ENCODE results near the gene ADGRV1. TPM values are rescaled to one million over a fixed set of nuclear protein-coding genes. Genes with fewer than 3 reads are reported as not detected.

The ADGRV1 gene
- total RNA-seq, 2 donors from 2014 or later: 16.4 to 20.9 TPM

DNA sequence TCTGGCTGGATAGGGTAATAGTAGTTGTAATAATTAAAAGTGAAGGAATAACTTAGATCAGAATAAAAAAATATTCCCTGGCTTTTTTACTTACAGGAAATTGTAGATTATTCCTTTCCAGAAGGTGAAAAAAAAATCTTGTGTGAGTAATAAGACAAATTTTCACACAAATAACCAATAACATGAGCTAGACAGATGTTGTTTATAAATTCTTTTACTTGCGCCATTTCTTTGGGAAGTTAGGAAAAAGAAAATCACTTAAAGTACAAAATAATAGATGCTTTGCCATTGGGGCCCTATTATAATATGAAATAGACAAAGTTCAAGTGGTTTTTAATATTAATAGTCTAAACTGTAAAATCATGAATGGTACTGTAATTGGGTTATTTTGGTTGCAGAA is 620.4 kb downstream of the ADGRV1 start:
- Histone ChIP-seq H3K27ac (no peak overlapping the region), H3K27me3 (replicated peaks; ENCODE audit: insufficient read depth) (no peaks in the 10 kb centered on the region), H3K36me3 (no peaks in the 10 kb centered on the region), H3K4me3 (no peak overlapping the region), H3K9me3 (no peaks in the 10 kb centered on the region), H3K4me1 (replicated peaks) (no peaks in the 10 kb centered on the region)
- TF ChIP-seq, protein P1, sequence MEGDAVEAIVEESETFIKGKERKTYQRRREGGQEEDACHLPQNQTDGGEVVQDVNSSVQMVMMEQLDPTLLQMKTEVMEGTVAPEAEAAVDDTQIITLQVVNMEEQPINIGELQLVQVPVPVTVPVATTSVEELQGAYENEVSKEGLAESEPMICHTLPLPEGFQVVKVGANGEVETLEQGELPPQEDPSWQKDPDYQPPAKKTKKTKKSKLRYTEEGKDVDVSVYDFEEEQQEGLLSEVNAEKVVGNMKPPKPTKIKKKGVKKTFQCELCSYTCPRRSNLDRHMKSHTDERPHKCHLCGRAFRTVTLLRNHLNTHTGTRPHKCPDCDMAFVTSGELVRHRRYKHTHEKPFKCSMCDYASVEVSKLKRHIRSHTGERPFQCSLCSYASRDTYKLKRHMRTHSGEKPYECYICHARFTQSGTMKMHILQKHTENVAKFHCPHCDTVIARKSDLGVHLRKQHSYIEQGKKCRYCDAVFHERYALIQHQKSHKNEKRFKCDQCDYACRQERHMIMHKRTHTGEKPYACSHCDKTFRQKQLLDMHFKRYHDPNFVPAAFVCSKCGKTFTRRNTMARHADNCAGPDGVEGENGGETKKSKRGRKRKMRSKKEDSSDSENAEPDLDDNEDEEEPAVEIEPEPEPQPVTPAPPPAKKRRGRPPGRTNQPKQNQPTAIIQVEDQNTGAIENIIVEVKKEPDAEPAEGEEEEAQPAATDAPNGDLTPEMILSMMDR (IDR thresholded peaks at IDR 0.05): no peak
- TF ChIP-seq POLR2A (IDR thresholded peaks at IDR 0.05) (no peak), POLR2AphosphoS5 (IDR thresholded peaks at IDR 0.05) (no peak)
- intact Hi-C loops (cut with DNase I): no loop called here
- DNase-seq (ENCODE audit: low spot score): no peak
- WGBS: 83% methylated on average over 1 of the region's 1 CpG

DNA sequence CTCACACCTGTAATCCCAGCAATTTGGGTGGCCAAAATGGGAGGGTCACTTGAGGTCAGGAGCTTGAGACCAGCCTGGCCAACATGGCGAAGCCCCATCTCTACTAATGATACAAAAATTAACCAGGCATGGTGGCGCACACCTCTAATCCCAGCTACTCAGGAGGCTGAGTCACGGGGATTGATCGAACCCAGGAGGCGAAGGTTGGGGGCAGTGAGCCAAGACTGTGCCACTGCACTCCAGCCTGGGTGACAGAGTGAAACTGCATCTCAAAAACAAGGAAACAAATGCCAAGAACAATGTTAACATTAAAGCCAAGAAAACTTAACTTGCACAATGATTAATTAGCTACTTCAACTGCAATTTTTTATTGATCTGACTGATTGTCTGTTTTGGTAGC is 621.9 kb downstream of the ADGRV1 start:
- WGBS: 95% methylated on average over 5 of the region's 5 CpGs
- no peaks in the 10 kb centered on the region for H3K27me3 ChIP-seq (replicated peaks; ENCODE audit: insufficient read depth)

DNA sequence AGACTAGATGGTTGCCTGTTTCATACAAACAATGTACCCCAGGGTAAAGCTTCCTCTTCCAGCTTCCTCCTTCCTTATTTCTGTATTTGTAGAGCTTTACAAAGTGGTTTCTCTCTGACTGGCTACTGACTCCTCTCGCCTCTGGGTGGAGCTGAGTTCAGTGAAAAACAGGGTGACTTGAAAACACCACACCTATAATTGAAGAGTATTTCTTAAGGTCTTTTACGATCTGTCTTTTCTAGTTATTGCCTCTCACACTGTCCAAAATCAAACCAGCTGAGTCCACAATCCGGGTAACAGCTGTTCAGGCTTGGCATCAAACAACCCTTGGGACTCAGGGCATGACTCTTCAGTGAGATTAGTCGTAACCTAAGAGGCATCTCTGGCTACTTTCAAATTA is 624.2 kb downstream of the ADGRV1 start:
- intact Hi-C loops (cut with DNase I): no loop called here
- no peak overlapping the region for H3K27ac ChIP-seq

More for the DNA sequence above, 621.9 kb downstream of the ADGRV1 start:
- DNase-seq (ENCODE audit: low spot score): no peak
- H3K4me3 ChIP-seq: no peak overlapping the region
- no peaks in the 10 kb centered on the region for H3K9me3 ChIP-seq
- intact Hi-C loops (cut with DNase I): no loop called here
- H3K36me3 ChIP-seq: no peaks in the 10 kb centered on the region
- TF ChIP-seq POLR2A (IDR thresholded peaks at IDR 0.05) (no peak), POLR2AphosphoS5 (IDR thresholded peaks at IDR 0.05) (no peak)
- TF ChIP-seq, protein P1 (IDR thresholded peaks at IDR 0.05): no peak
- H3K27ac ChIP-seq: no peak overlapping the region
- H3K4me1 ChIP-seq (replicated peaks): no peaks in the 10 kb centered on the region

DNA sequence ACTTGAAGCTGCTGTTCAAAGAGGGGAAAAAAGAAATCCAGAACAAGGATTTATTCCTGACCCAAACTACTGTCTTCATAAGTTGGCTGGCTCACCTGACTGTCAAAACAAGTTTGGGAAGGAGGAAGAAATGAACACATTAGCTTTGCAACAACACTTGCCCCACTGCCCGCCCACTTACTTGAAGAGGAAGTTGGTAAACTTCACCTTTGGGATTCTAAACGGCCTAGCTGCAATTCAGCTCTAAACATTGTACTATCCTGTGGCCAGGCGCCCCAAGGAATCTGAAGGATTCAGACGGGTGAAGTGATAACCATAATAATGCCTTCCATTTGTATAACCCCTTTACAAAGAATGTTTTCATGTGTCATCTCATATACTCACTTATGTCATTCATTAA is 625.1 kb downstream of the ADGRV1 start:
- no peaks in the 10 kb centered on the region for H3K4me1 ChIP-seq (replicated peaks)
- H3K4me3 ChIP-seq: no peak overlapping the region
- no peak overlapping the region for H3K27ac ChIP-seq
- H3K27me3 ChIP-seq (replicated peaks; ENCODE audit: insufficient read depth): no peaks in the 10 kb centered on the region
- intact Hi-C loops (cut with DNase I): no loop called here
- H3K9me3 ChIP-seq: no peaks in the 10 kb centered on the region
- no peaks in the 10 kb centered on the region for H3K36me3 ChIP-seq
- no peak for TF ChIP-seq POLR2AphosphoS5 (IDR thresholded peaks at IDR 0.05)
- TF ChIP-seq, protein P1 (IDR thresholded peaks at IDR 0.05): no peak
- no peak for TF ChIP-seq POLR2A (IDR thresholded peaks at IDR 0.05)
- DNase-seq (ENCODE audit: low spot score): no peak
- 74% methylated on average over 4 of the region's 4 CpGs for WGBS

More for the DNA sequence above, 624.2 kb downstream of the ADGRV1 start:
- Histone ChIP-seq H3K4me3 (no peak overlapping the region), H3K4me1 (replicated peaks) (no peaks in the 10 kb centered on the region), H3K36me3 (no peaks in the 10 kb centered on the region), H3K27me3 (replicated peaks; ENCODE audit: insufficient read depth) (no peaks in the 10 kb centered on the region), H3K9me3 (no peaks in the 10 kb centered on the region)
- no peak for TF ChIP-seq POLR2AphosphoS5 (IDR thresholded peaks at IDR 0.05)
- TF ChIP-seq, protein P1 (IDR thresholded peaks at IDR 0.05): peak in 1 of 4 experiments; percentile 23
- WGBS: 59% methylated on average over 4 of the region's 4 CpGs
- DNase-seq (ENCODE audit: low spot score): no peak

DNA sequence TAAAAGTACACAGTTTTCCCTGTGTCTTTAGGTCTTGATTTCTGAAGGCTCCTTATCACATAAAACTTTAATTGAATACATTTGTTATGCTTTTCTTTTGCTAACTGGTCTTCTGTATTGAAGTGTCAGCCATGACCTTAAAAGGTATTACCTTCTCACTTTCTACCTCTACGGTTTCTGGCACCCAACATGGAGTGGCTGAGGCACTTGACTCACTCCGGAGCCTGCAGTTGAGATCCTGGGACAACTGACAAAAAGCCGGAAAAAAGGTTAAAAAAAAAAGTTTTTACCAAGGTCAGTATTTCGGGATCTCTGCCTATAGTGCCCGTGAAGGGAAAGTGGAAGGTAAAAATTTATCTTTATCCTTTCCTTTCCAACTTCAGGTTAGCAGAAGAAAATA is 627.5 kb downstream of the ADGRV1 start:
- no peaks in the 10 kb centered on the region for H3K27me3 ChIP-seq (replicated peaks; ENCODE audit: insufficient read depth)
- H3K9me3 ChIP-seq: no peaks in the 10 kb centered on the region
- H3K27ac ChIP-seq: no peak overlapping the region
- no peak for DNase-seq (ENCODE audit: low spot score)
- no peak for TF ChIP-seq POLR2A (IDR thresholded peaks at IDR 0.05)
- TF ChIP-seq, protein P1 (IDR thresholded peaks at IDR 0.05): no peak
- H3K36me3 ChIP-seq: no peaks in the 10 kb centered on the region
- 93% methylated on average over 5 of the region's 5 CpGs for WGBS
- no peak overlapping the region for H3K4me3 ChIP-seq
- H3K4me1 ChIP-seq (replicated peaks): no peaks in the 10 kb centered on the region
- intact Hi-C loops (cut with DNase I): no loop called here

Data from prostate gland (tissue), 2 donors.